ENCODE data around the gene PROSER2.

Gene PROSER2

GRCh38 chr10:11841375-11841774 lies 18.2 kb downstream of the PROSER2 start:
- H3K9ac ChIP-seq (ENCODE audit: low read length), result no peak overlapping the region
- no peaks in the 10 kb centered on the region for H4K20me1 ChIP-seq (ENCODE audit: insufficient read depth, low read length)
- H3K4me3 ChIP-seq (ENCODE audit: low read length), result no peak overlapping the region
- TF ChIP-seq EZH2phosphoT487 (IDR thresholded peaks at IDR 0.05; ENCODE audit: low read depth) (no peak), CTCF (IDR thresholded peaks at IDR 0.05; ENCODE audit: low read depth, low read length) (no peak)
- H3K4me1 ChIP-seq (ENCODE audit: low read length), result peaks cover 5% of the 10 kb centered on the region; the same call in 1 of the 2 replicates
- H3K27ac ChIP-seq (ENCODE audit: low read length), result no peak overlapping the region
- H3K36me3 ChIP-seq (replicated peaks; ENCODE audit: low read depth, low read length), result no peaks in the 10 kb centered on the region
- H2AFZ ChIP-seq (ENCODE audit: low read depth, low read length), result no peak overlapping the region
- no peak overlapping the region for H3K4me2 ChIP-seq (ENCODE audit: low read length)
- H3K27me3 ChIP-seq (ENCODE audit: low read depth, low read length), result no peaks in the 10 kb centered on the region; the same call in 1 of the 2 replicates
- H3K79me2 ChIP-seq (ENCODE audit: low read length), result no peaks in the 10 kb centered on the region
- no peaks in the 10 kb centered on the region for H3K9me3 ChIP-seq (ENCODE audit: insufficient read depth, low read length)

- no peaks in the 10 kb centered on the region; the same call in 1 of the 2 replicates for H3K27me3 ChIP-seq (ENCODE audit: low read depth, low read length)
- H3K4me2 ChIP-seq (ENCODE audit: low read length), result no peak overlapping the region
- no peaks in the 10 kb centered on the region for H3K36me3 ChIP-seq (replicated peaks; ENCODE audit: low read depth, low read length)
- peaks cover 5% of the 10 kb centered on the region; the same call in 1 of the 2 replicates for H3K4me1 ChIP-seq (ENCODE audit: low read length)
- H2AFZ ChIP-seq (ENCODE audit: low read depth, low read length), result no peak overlapping the region
- H4K20me1 ChIP-seq (ENCODE audit: insufficient read depth, low read length), result no peaks in the 10 kb centered on the region
- no peaks in the 10 kb centered on the region for H3K79me2 ChIP-seq (ENCODE audit: low read length)
- no peak overlapping the region for H3K4me3 ChIP-seq (ENCODE audit: low read length)
- no peaks in the 10 kb centered on the region for H3K9me3 ChIP-seq (ENCODE audit: insufficient read depth, low read length)
- H3K27ac ChIP-seq (ENCODE audit: low read length), result no peak overlapping the region
- TF ChIP-seq EZH2phosphoT487 (IDR thresholded peaks at IDR 0.05; ENCODE audit: low read depth) (no peak), CTCF (IDR thresholded peaks at IDR 0.05; ENCODE audit: low read depth, low read length) (no peak)
- H3K9ac ChIP-seq (ENCODE audit: low read length), result no peak overlapping the region
Measured at GRCh38 chr10:11842411-11842810, 19.3 kb downstream of the PROSER2 start.

- H3K27ac ChIP-seq (ENCODE audit: low read length), result no peak overlapping the region
- no peaks in the 10 kb centered on the region for H3K4me1 ChIP-seq (ENCODE audit: low read length)
- H2AFZ ChIP-seq (ENCODE audit: low read depth, low read length), result no peak overlapping the region
- no peaks in the 10 kb centered on the region for H4K20me1 ChIP-seq (ENCODE audit: insufficient read depth, low read length)
- H3K4me2 ChIP-seq (ENCODE audit: low read length), result no peak overlapping the region
- H3K9ac ChIP-seq (ENCODE audit: low read length), result no peak overlapping the region
- no peaks in the 10 kb centered on the region for H3K9me3 ChIP-seq (ENCODE audit: insufficient read depth, low read length)
- no peak overlapping the region for H3K4me3 ChIP-seq (ENCODE audit: low read length)
- no peaks in the 10 kb centered on the region for H3K27me3 ChIP-seq (ENCODE audit: low read depth, low read length)
- no peaks in the 10 kb centered on the region for H3K36me3 ChIP-seq (replicated peaks; ENCODE audit: low read depth, low read length)
- H3K79me2 ChIP-seq (ENCODE audit: low read length), result no peaks in the 10 kb centered on the region
- TF ChIP-seq CTCF (IDR thresholded peaks at IDR 0.05; ENCODE audit: low read depth, low read length) (no peak), EZH2phosphoT487 (IDR thresholded peaks at IDR 0.05; ENCODE audit: low read depth) (no peak)
Measured at GRCh38 chr10:11845113-11845512, 22.0 kb downstream of the PROSER2 start.

GRCh38 chr10:11846542-11846941 lies 23.4 kb downstream of the PROSER2 start:
- Histone ChIP-seq H3K9me3 (ENCODE audit: insufficient read depth, low read length) (no peaks in the 10 kb centered on the region), H3K27ac (ENCODE audit: low read length) (no peak overlapping the region), H2AFZ (ENCODE audit: low read depth, low read length) (no peak overlapping the region), H3K9ac (ENCODE audit: low read length) (no peak overlapping the region), H3K4me1 (ENCODE audit: low read length) (no peaks in the 10 kb centered on the region), H3K79me2 (ENCODE audit: low read length) (no peaks in the 10 kb centered on the region), H3K4me2 (ENCODE audit: low read length) (no peak overlapping the region), H3K27me3 (ENCODE audit: low read depth, low read length) (no peaks in the 10 kb centered on the region), H4K20me1 (ENCODE audit: insufficient read depth, low read length) (no peaks in the 10 kb centered on the region), H3K4me3 (ENCODE audit: low read length) (no peak overlapping the region), H3K36me3 (replicated peaks; ENCODE audit: low read depth, low read length) (no peaks in the 10 kb centered on the region)
- TF ChIP-seq CTCF (IDR thresholded peaks at IDR 0.05; ENCODE audit: low read depth, low read length) (no peak), EZH2phosphoT487 (IDR thresholded peaks at IDR 0.05; ENCODE audit: low read depth) (no peak)

All from OCI-LY3 (cell line).